ENCODE results near the gene METTL23. TPM values are rescaled to one million over a fixed set of nuclear protein-coding genes. Genes with fewer than 3 reads are reported as not detected.

The METTL23 gene
- polyA plus RNA-seq, 1 experiment = 54.4 TPM

DNA sequence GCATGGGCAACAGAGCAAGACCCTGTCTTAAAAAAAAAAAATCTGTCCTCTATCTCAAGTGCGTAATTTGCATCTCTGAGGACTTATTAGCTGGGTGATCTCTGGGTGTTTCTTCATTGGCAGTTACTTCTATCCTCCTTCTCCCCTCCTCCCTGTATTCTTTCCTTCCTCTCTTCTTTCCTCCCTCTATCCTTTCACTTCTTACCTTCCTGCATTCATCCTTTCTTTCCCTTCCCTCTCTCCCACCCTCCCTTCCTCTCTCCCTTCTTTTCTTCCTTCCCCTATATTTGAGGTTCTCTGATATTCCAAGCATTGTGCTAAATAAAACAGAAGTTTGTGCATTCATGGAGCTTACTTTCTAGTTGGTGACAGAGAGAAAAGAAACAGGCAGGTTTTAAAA lies 22.0 kb downstream of the METTL23 start:
- Histone ChIP-seq H3K27me3 (ENCODE audit: control insufficient read depth, insufficient read depth, low read length) (no peaks in the 10 kb centered on the region), H3K27ac (ENCODE audit: low read depth, low read length) (no peak overlapping the region), H3K4me3 (ENCODE audit: low read depth, low read length) (no peak overlapping the region), H3K9me3 (ENCODE audit: control insufficient read depth, insufficient read depth, low read length) (no peaks in the 10 kb centered on the region)
- DNase-seq (ENCODE audit: low read depth, low spot score) = no peak
- TF ChIP-seq, protein P1, sequence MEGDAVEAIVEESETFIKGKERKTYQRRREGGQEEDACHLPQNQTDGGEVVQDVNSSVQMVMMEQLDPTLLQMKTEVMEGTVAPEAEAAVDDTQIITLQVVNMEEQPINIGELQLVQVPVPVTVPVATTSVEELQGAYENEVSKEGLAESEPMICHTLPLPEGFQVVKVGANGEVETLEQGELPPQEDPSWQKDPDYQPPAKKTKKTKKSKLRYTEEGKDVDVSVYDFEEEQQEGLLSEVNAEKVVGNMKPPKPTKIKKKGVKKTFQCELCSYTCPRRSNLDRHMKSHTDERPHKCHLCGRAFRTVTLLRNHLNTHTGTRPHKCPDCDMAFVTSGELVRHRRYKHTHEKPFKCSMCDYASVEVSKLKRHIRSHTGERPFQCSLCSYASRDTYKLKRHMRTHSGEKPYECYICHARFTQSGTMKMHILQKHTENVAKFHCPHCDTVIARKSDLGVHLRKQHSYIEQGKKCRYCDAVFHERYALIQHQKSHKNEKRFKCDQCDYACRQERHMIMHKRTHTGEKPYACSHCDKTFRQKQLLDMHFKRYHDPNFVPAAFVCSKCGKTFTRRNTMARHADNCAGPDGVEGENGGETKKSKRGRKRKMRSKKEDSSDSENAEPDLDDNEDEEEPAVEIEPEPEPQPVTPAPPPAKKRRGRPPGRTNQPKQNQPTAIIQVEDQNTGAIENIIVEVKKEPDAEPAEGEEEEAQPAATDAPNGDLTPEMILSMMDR (IDR thresholded peaks at IDR 0.05; ENCODE audit: low read depth, low read length) = no peak
- CTCF ChIA-PET = no interaction called here
- POLR2A ChIA-PET = interaction anchor here (0.7 kb wide), 2 partner anchors 10 to 12 kb away, joined by 3 read pairs; no protein-coding TSS in a partner anchor

DNA sequence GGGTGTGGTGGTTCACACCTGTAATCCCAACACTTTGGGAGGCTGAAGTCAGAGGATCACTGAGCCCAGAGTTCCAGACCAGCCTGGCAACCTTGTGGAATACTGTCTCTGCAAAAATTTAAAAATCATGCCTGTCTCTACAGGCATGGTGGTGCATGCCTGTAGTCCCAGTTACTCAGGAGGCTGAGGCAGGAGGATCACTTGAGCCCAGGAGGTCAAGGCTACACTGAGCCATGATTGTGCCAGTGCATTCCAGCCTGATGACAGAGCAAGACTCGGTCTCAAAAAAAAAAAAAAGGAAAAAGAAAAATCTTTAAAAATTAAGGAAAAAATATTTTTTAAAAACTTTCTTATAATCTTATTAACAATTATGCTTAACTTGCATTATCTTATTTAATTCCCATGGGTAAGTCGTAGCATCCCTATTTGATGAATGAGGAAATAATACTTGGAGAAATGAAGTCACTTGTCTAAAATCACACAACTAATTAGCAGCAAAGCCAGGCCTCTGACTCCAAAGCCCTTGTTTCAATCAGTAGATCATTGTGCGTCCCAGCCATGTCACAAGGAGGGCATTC lies 24.9 kb downstream of the METTL23 start:
- no peaks in the 10 kb centered on the region for H3K27me3 ChIP-seq (ENCODE audit: control insufficient read depth, insufficient read depth, low read length)
- TF ChIP-seq, protein P1 (IDR thresholded peaks at IDR 0.05; ENCODE audit: low read depth, low read length) = no peak
- POLR2A ChIA-PET = no interaction called here
- DNase-seq (ENCODE audit: low read depth, low spot score) = no peak
- H3K9me3 ChIP-seq (ENCODE audit: control insufficient read depth, insufficient read depth, low read length) = no peaks in the 10 kb centered on the region
- H3K4me3 ChIP-seq (ENCODE audit: low read depth, low read length) = no peak overlapping the region
- CTCF ChIA-PET = no interaction called here
- no peak overlapping the region for H3K27ac ChIP-seq (ENCODE audit: low read depth, low read length)

DNA sequence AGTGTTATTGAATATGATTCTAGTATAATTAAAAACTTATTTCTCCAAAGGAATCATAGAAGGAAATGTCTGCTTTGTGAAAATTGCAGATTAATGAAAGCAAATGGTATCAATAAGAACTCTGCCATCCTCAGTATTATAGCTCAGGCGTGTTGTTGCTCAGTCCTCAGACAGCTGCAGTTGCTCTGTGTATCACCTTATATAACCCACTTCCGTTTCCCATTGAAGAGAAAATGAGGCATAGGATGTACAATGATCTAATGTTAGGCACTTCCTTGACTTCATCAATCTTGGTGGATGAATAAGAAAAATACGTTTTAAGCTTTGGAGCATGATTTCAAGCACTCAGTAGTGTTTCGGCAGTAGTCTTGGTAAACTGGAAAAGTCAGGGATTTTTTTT lies 25.4 kb downstream of the METTL23 start:
- Histone ChIP-seq H3K9me3 (ENCODE audit: control insufficient read depth, insufficient read depth, low read length) (no peaks in the 10 kb centered on the region), H3K27ac (ENCODE audit: low read depth, low read length) (no peak overlapping the region), H3K4me3 (ENCODE audit: low read depth, low read length) (no peak overlapping the region), H3K27me3 (ENCODE audit: control insufficient read depth, insufficient read depth, low read length) (no peaks in the 10 kb centered on the region)
- TF ChIP-seq, protein P1 (IDR thresholded peaks at IDR 0.05; ENCODE audit: low read depth, low read length) = no peak
- POLR2A ChIA-PET = no interaction called here
- CTCF ChIA-PET = interaction anchor here (0.6 kb wide), 1 partner anchor 334 kb away, joined by 3 read pairs; no protein-coding TSS in a partner anchor
- no peak for DNase-seq (ENCODE audit: low read depth, low spot score)

DNA sequence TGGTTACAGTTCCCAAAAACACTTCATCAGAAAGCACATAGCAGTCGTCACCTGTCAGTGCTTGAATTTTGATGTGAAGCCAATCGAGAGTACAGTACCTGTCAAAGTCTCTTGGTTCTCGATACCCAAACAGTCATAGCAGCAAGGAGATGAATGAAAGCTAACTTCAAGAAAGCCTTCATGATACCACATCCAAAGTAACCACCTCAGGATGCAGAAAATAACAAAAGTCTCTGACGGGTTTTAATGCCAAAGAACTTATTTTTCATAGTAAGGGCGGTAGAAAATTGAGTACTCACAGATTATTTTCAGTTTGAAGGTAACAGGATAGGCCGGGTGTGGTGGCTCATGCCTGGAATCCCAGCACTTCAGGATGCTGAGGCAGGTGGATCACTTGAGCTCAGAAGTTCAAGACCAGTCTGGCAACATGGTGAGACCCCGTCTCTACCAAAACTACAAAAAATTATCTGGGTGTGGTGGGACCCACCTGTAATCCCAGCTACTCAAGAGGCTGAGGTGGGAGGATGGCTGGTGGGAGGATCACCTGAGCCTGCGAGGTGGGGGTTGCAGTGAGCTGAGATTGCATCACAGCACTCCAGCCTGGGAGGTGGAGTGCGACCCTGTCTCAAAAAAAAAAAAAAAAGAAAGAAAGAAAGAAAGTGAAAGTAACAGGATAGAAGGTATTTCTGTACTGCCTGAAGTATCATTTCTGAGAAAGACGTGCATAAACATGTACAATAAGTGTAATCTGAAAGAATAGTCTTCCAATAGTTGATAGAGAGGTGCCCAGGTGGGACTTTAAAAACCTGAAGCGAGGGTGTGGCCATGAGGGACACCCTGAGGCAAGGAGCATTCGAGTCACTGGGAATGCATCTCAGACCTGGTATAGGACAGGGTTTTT lies 26.7 kb downstream of the METTL23 start:
- CTCF ChIA-PET = no interaction called here
- no peak for DNase-seq (ENCODE audit: low read depth, low spot score)
- Histone ChIP-seq H3K9me3 (ENCODE audit: control insufficient read depth, insufficient read depth, low read length) (no peaks in the 10 kb centered on the region), H3K27me3 (ENCODE audit: control insufficient read depth, insufficient read depth, low read length) (no peaks in the 10 kb centered on the region), H3K4me3 (ENCODE audit: low read depth, low read length) (no peak overlapping the region), H3K27ac (ENCODE audit: low read depth, low read length) (no peak overlapping the region)
- POLR2A ChIA-PET = no interaction called here
- TF ChIP-seq, protein P1 (IDR thresholded peaks at IDR 0.05; ENCODE audit: low read depth, low read length) = no peak

DNA sequence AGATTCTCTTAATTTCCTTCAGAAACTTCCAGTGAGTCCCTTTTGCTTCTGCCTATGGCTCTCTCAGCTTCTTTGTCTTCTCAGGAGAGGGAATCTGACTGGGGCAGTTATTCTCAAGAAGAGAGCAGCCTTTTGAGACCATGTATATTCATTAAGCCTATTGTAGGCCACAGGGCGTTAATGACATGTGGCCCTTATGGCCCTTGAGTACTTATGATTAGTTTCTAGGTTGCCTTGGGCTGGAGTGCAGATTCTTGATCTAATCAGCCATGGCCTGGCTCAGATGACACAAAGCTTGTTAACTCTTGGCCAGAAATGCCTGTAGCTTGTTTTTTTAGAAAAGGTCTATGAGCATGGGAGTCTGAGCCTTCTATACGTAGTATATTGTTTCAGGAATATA lies 28.6 kb downstream of the METTL23 start:
- TF ChIP-seq, protein P1 (IDR thresholded peaks at IDR 0.05; ENCODE audit: low read depth, low read length) = no peak
- CTCF ChIA-PET = interaction anchor here (0.6 kb wide), 2 partner anchors 33 to 1515 kb away, joined by 3 read pairs; no protein-coding TSS in a partner anchor
- no peaks in the 10 kb centered on the region for H3K27me3 ChIP-seq (ENCODE audit: control insufficient read depth, insufficient read depth, low read length)
- H3K4me3 ChIP-seq (ENCODE audit: low read depth, low read length) = no peak overlapping the region
- POLR2A ChIA-PET = no interaction called here
- no peak overlapping the region for H3K27ac ChIP-seq (ENCODE audit: low read depth, low read length)
- no peaks in the 10 kb centered on the region for H3K9me3 ChIP-seq (ENCODE audit: control insufficient read depth, insufficient read depth, low read length)
- no peak for DNase-seq (ENCODE audit: low read depth, low spot score)

Measured in AG04450 (cell line).